K562 treated with DMSO at 1 percent for 48 hours (cell line): Measurements from ENCODE around the gene RDH13. TPM values are rescaled to one million over a fixed set of nuclear protein-coding genes. Genes with fewer than 3 reads are reported as not detected.

ENCODE experiments used
- total RNA-seq: library from RNA; unstranded; fragments of 300-600 nt; gene quantifications from 2 replicates; pipeline ENCODE4 v1.2.3, GENCODE V29; 2022; ENCODE audit warnings: low replicate concordance; ENCODE audit errors: extremely low read depth

Gene RDH13, protein sequence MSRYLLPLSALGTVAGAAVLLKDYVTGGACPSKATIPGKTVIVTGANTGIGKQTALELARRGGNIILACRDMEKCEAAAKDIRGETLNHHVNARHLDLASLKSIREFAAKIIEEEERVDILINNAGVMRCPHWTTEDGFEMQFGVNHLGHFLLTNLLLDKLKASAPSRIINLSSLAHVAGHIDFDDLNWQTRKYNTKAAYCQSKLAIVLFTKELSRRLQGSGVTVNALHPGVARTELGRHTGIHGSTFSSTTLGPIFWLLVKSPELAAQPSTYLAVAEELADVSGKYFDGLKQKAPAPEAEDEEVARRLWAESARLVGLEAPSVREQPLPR
- not detected in 2 replicates for total RNA-seq

DNA sequence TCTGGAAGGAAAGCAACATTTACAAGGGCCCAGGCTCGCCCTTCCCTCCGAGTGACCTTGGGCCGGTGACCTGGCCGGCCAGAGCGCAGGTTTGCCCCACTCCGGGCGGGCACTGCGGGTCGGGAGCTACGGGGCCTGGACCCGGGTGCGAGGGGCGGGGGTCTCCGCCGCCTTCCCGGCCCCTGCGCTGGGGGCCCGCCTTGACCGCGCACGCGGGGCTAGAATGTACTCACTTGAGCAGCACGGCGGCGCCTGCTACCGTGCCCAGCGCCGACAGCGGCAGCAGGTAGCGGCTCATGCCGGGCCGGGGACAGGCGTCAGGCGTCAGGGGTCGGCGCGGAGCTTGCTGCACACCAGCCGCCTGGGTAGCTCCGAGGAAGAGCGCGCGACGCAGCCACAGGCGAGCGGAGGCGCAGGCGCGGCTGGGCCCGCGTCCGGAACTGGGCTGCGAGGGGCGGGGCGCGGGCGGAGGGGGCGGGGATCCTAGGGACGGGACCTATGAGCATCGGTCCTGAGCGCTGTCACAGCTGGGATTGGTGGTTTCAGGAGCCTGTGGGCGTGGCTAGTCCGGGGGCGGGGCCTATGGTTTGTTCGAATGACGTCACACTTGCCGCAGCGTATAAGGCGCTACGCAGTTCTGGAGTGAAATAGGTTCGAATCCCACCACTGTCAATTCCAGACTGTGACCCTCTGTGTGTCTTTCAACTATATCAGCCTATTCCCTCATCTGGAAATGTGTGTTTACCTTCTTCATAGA is at the start of gene RDH13:
RDH13 (minus strand) TSS at position 414 of the 757 bp plus-strand sequence; CDS start at position 298, 116 bp downstream.

DNA sequence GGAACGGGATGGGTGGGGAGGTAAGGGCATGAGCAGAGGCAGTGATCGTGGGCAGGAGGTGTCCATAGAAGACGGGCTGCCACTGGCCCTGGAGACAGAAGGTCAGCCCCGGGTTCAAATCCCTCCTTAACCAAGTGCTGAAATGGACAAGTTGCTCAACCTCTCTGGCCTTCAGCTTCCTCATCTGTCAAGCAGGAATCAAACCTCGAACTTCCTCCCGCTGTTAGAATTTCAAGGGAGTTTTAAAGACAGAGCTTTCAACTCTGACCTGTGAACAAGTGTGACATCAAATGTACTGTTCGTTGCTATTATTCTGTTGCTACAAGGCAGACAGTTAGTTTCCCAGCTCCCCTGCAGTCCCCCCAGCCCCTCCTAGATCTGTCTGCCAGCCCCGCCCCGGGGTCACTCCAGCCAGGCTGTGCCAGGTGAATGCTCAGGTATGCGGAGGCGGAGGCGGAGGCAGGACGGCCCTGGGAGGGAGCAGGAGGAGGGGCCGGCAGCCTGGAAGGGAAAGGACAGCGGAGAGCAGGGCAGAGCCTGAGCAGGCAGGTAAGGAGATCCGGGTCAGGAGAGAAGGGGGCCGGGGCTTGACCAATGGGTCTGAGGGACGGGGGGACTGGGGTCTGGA is 12.5 kb upstream of the RDH13 start, which contains the start of gene EPS8L1:
EPS8L1 (plus strand) TSS at position 499 of the 628 bp plus-strand sequence. CDS start 576 bp downstream, outside the sequence.

Other genes starting within 250 kb of the RDH13 start
- gene KIR3DL1, start 246.7 kb downstream of the RDH13 start, total RNA-seq: not detected in 2 replicates
- not detected in 2 replicates for gene KIR2DS4, start 230.5 kb downstream of the RDH13 start, total RNA-seq
- not detected in 2 replicates for gene KIR3DL2, start 212.7 kb downstream of the RDH13 start, total RNA-seq
- gene FCAR, start 188.9 kb downstream of the RDH13 start, total RNA-seq: not detected in 2 replicates
- not detected in 2 replicates for gene NCR1, start 157.0 kb downstream of the RDH13 start, total RNA-seq
- not detected in 2 replicates for gene NLRP7, start 115.6 kb downstream of the RDH13 start, total RNA-seq
- not detected in 2 replicates for gene NLRP2, start 96.8 kb downstream of the RDH13 start, total RNA-seq
- not detected in 2 replicates for gene GP6, start 24.9 kb downstream of the RDH13 start, total RNA-seq
- not detected in 2 replicates for gene EPS8L1, start 12.7 kb upstream of the RDH13 start, total RNA-seq
- gene PPP1R12C, start 54.5 kb upstream of the RDH13 start, total RNA-seq: not detected in 2 replicates
- not detected in 2 replicates for gene TNNT1, start 86.1 kb upstream of the RDH13 start, total RNA-seq
- not detected in 2 replicates for gene TNNI3, start 94.6 kb upstream of the RDH13 start, total RNA-seq
- gene DNAAF3, start 103.5 kb upstream of the RDH13 start, total RNA-seq: not detected in 2 replicates
- not detected in 2 replicates for gene SYT5, start 117.1 kb upstream of the RDH13 start, total RNA-seq
- gene PTPRH, start 146.4 kb upstream of the RDH13 start, total RNA-seq: not detected in 2 replicates
- gene TMEM86B, start 165.6 kb upstream of the RDH13 start, total RNA-seq: not detected in 2 replicates
- gene PPP6R1, start 195.9 kb upstream of the RDH13 start, total RNA-seq: 133 TPM in 1 of 2 replicates, not detected in the other
- gene HSPBP1, start 217.0 kb upstream of the RDH13 start, total RNA-seq: not detected in 2 replicates
- gene BRSK1, start 220.8 kb upstream of the RDH13 start, total RNA-seq: not detected in 2 replicates